K562 (cell line): ENCODE data around the gene PRDM15. TPM values are rescaled to one million over a fixed set of nuclear protein-coding genes. Genes with fewer than 3 reads are reported as not detected.
A peak's percentile ranks its signal among the peaks of the same experiment; 100 is the strongest.

Experiments used
- COPS2 ChIP-seq: fragments of 450-650 bp; conservative IDR thresholded peaks from 2 replicates; pipeline ENCODE4 v1.6.1; 2016; ENCODE audit warnings: mild to moderate bottlenecking, moderate library complexity
- FOXA3 ChIP-seq, 2 experiments: fragments of 450-650 bp in 1 of 2; sonication (generic) in 1 of 2; formaldehyde crosslinking; IDR thresholded peaks in 1 of 2; conservative IDR thresholded peaks in 1 of 2; 2 replicates each; pipeline versions ENCODE4 v1.4.0 to v1.8.0; 2020 to 2022; ENCODE audit warnings: mild to moderate bottlenecking in 2 of 2, missing genetic modification reagents in 1 of 2
- GATAD2B ChIP-seq: fragments of 450-650 bp; IDR thresholded peaks from 2 replicates; pipeline ENCODE4 v1.6.1; 2017; ENCODE audit warnings: mild to moderate bottlenecking, borderline replicate concordance
- GMEB1 ChIP-seq: fragments of 250-450 bp; sonication (Bioruptor Pico); IDR thresholded peaks from 2 replicates; pipeline ENCODE4 v1.4.0; 2020; ENCODE audit warnings: mild to moderate bottlenecking
- HDGF ChIP-seq: fragments of 450-650 bp; IDR thresholded peaks from 2 replicates; pipeline ENCODE4 v1.6.1; 2016
- MEF2D ChIP-seq: conservative IDR thresholded peaks from 2 replicates; pipeline ENCODE4 v1.6.1; 2016; ENCODE audit warnings: low read depth, missing genetic modification characterization, missing compliant biosample characterization
- NEUROD1 ChIP-seq: fragments of 150-350 bp; IDR thresholded peaks from 2 replicates; pipeline ENCODE4 v1.6.1; 2014; ENCODE audit warnings: borderline replicate concordance, low read length, low read depth; ENCODE audit not compliant: partially characterized antibody
- SMARCA5 ChIP-seq: fragments of 450-650 bp; IDR thresholded peaks from 2 replicates; pipeline ENCODE4 v1.6.1; 2016
- SMC3 ChIP-seq: conservative IDR thresholded peaks from 2 replicates; pipeline ENCODE4 v1.6.1; 2011; ENCODE audit warnings: low read depth, low read length, improper control_type of control experiment; ENCODE audit not compliant: insufficient read depth
- TCF3 ChIP-seq: sonication (generic); formaldehyde crosslinking; IDR thresholded peaks from 2 replicates; pipeline ENCODE4 v1.4.0; 2020; ENCODE audit warnings: mild to moderate bottlenecking, missing genetic modification reagents
- ZBED1 ChIP-seq: IDR thresholded peaks from 2 replicates; pipeline ENCODE4 v1.6.1; 2014
- ZBTB7A ChIP-seq: IDR thresholded peaks from 2 replicates; pipeline ENCODE4 v1.6.1; 2011; ENCODE audit warnings: low read depth, mild to moderate bottlenecking, low read length, moderate library complexity, borderline replicate concordance; ENCODE audit not compliant: control insufficient read depth
- ZFP1 ChIP-seq: fragments of 450-650 bp; formaldehyde crosslinking; IDR thresholded peaks from 2 replicates; pipeline ENCODE4 v1.4.0; 2020; ENCODE audit warnings: mild to moderate bottlenecking, mixed read lengths
- ZNF592 ChIP-seq: fragments of 450-650 bp; IDR thresholded peaks from 2 replicates; pipeline ENCODE4 v1.6.1; 2017; ENCODE audit warnings: antibody characterized with exemption, mild to moderate bottlenecking
- ZSCAN32 ChIP-seq: fragments of 450-650 bp; formaldehyde crosslinking; IDR thresholded peaks from 2 replicates; pipeline ENCODE4 v1.4.0; 2020; ENCODE audit warnings: mild to moderate bottlenecking, moderate library complexity
- polyA plus RNA-seq, 8 experiments: library from polyadenylated mRNA; depleted of rRNA in 4 of 8; stranded (reverse) in 5 of 8; unstranded in 3 of 8; fragments of >200 nt; fragmentation: Nextera tagmentation in 2 of 8; fragmentation: Illumina TruSeq in 1 of 8; extraction: Ambion mirVana in 2 of 8; extraction: Trizol in 1 of 8; gene quantifications; 2 replicates each; pipeline versions ENCODE4 v1.2.1 to v1.2.3, GENCODE V29; 2011 to 2014; ENCODE audit warnings: inconsistent platforms in 1 of 8, missing spikeins in 1 of 8
- total RNA-seq, 7 experiments: library from RNA; depleted of rRNA in 6 of 7; stranded (reverse); fragments of >200 nt in 6 of 7; fragmentation: Illumina TruSeq in 2 of 7; extraction: Trizol in 2 of 7; gene quantifications; 2 replicates each; pipeline versions ENCODE4 v1.2.1 to v1.2.3, GENCODE V29; 2011 to 2021; ENCODE audit warnings: low replicate concordance in 1 of 7

PRDM15 gene
- total and polyA plus RNA-seq, 9 of the 15 experiments (the other 6 are each of a cell fraction or from before 2014, with no cell fraction given) = 0.93 to 9.2 (median 6.2) TPM

GRCh38 chr21:41876928-41877652 is 2.1 kb downstream of the PRDM15 start (continued):
- TF ChIP-seq GMEB1 (CRISPR knock-in tag) = no peak
- no peak for TF ChIP-seq NEUROD1
- TF ChIP-seq ZBED1 = no peak
- TF ChIP-seq ZBTB7A = no peak
- TF ChIP-seq HDGF = peak; percentile 69; the same call in 1 of the 2 replicates
- TF ChIP-seq SMARCA5 = peak; percentile 78; the same call in 1 of the 2 replicates
- TF ChIP-seq SMC3 = no peak
- TF ChIP-seq GATAD2B = no peak
- no peak for TF ChIP-seq COPS2
- TF ChIP-seq ZFP1 (CRISPR knock-in tag) = no peak
- TF ChIP-seq FOXA3 (CRISPR knock-in tag; conservative IDR thresholded peaks at IDR 0.05 in 1 of 2, IDR thresholded peaks at IDR 0.05 in 1 of 2) = 0 out of 4 replicates have a peak, but pooled peaks of 1 of the 2 experiments have one; percentile 26
- no peak for TF ChIP-seq TCF3 (CRISPR knock-in tag)
- TF ChIP-seq ZSCAN32 (CRISPR knock-in tag) = no peak
- no peak for TF ChIP-seq MEF2D
- TF ChIP-seq ZNF592 = no peak
- TF ChIP-seq, all 486 proteins: peak for 10
